Superior temporal gyrus (tissue), 1 donor: ENCODE data around the gene CYB5B.

ENCODE experiments used
- DNase-seq: peaks from one replicate; pipeline ENCODE4 v3.0.0-alpha.2; 2016; ENCODE audit errors: extremely low spot score

Gene CYB5B, protein sequence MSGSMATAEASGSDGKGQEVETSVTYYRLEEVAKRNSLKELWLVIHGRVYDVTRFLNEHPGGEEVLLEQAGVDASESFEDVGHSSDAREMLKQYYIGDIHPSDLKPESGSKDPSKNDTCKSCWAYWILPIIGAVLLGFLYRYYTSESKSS

DNA sequence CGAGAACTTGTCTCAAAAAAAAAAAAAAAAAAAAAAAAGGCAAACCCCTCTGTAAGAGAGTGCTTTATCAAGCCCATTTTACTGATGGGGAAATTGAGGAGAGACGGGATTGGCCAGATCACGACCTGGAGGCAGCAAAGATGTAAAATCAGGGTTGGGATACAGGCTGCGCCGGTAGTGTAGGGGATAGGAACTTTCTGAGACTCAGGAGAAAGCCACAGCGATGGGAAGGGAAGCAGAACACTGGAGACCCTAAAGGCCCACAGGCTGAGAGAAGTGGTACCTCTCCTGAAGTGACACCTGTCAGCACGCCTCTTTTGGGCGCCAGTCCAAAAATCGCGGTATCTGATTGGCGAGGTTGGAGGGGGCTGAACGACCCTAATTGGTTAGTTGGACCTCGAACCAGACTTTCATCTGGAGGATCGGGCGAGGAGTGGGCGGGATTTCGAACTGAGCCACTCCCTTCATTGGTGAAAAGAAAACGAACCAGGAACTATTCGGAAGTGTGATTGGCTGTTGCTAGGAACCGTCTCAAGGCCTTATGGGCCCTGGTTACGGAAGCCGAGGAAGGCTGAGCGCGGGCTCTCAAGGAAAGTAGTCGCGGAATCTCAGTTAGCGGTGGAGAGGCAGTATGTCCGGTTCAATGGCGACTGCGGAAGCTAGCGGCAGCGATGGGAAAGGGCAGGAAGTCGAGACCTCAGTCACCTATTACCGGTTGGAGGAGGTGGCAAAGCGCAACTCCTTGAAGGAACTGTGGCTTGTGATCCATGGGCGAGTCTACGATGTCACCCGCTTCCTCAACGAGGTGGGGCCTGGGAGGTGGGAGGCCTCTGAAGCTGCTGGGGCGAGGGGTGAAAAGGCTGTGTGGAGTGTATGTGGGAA, at the start of gene CYB5B:
Gene CYB5B (plus strand): TSS at position 567 of the 882 bp plus-strand sequence. CDS start 65 bp downstream, at position 632.
- DNase-seq, result peak; percentile 99

DNA sequence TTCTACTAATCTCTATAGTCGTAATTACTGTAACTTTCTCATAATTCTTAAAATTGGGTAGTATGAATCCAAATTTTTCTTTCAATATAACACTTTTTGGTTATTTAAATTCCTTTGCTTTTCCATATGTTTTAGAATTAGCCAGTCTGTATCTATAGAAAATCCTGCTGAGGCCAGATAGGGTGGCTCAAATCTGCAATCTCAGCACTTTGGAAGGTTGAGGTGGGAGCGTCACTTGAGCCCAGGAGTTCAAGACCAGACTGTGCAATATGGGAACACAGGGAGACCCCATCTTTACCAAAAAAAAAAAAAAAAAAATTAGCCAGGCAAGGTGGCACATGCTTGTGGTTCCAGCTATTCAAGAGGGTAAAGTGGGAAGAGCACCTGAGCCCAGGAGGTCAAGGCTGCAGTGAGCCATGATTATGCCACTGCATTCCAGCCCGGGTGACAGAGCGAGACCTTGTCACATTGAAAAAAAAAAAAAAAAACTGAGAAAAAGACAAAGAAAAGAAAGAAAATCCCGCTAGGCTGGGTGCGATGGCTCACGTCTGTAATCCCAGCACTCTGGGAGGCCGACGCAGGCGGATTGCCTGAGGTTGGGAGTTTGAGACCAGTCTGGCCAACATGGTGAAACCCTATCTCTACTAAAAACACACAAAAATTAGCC, 47.9 kb upstream of the CYB5B start:
- DNase-seq, result no peak

DNA sequence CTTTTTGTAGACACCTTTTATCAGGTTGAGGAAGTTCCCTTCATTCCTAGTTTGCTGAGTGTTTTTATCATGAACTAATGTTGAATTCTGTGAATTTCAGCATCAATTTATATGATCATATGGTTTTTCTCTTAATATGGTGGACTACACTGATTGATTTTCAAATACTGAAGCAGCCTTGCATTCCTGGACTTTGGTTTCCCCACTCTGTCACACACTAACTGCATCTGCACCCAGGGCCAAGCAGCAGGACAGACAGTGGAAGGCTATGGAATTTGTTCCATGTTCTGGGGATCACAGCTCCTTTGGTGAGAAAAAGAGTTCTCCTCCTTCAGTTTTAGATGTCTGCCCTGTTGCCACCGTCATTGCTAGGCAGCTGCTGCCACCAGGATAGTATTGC, 46.4 kb upstream of the CYB5B start:
- no peak for DNase-seq

DNA sequence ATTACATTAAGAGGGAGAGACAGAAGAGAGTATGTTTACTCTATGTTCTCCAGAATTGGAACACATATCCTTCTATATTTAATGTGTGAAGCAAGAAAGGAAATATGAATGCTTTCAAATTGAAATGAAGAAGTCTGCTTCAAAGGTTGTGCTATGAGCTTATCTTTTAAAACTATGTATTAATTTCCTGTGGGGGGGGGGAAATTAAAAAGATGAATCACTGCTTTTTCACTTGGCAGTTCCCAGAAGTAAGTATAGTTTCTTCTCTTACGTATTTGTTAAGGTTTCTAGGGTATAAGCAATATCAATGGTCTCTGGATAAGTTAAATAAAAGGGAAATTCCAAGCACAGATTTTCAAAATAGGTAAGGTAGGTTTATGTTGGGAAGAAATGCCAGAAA, 45.7 kb upstream of the CYB5B start:
- DNase-seq, result no peak

DNA sequence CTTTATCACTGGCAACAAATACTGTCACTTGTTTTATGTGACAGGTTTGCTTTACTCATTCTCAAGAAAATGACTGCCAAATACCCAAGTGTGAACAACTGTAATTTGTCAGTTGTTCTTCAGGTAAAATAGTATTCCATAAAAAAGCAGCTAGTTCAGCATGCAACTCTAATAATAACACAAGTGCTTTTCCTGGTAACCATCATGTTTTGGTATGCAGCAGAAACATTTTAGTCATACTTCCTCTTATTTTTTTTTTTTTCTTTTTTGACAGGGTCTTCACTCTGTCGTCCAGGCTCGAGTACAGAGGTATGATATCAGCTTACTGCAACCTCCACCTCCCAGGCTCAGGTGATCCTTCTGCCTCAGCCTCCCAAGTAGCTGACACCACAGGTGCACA, 43.2 kb upstream of the CYB5B start:
- no peak for DNase-seq

DNA sequence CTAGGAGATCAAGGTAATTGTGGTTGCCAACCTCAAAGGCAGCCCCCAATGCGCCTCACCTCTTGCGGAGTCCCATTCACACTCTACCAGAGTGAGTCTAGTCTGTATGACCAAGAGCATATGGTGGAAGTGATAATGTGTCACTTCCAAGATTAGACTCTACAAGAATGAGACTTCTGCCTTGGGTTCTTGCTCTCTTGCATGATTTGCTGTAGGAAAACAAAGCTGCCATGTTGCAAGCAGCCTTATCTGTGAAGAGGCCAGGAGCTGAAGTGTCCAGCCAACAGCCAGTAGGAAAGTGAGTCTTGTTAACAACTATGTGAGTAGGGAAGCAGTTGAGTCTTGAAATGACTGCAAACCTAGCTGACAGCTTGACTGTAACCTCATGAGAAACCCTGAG, 42.0 kb upstream of the CYB5B start:
- no peak for DNase-seq

DNA sequence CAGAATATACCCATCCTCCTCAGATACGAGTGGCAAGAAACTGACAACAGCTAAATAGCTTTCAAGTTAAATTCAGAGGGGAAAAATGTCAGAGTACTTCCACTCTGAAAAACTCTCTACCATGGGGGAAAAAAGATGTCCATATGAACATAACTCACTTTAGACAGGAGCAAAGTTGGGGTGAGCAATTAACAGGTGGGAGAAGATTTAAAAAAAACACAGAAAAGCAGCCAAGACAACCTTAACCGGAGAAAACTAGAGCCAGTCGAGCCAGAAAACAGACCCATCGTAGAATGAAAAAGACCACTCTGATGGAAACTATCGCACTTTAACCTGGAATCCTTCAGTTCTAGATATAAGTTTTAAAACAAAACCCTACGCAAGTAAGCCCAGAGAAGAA, 39.4 kb upstream of the CYB5B start:
- no peak for DNase-seq

DNA sequence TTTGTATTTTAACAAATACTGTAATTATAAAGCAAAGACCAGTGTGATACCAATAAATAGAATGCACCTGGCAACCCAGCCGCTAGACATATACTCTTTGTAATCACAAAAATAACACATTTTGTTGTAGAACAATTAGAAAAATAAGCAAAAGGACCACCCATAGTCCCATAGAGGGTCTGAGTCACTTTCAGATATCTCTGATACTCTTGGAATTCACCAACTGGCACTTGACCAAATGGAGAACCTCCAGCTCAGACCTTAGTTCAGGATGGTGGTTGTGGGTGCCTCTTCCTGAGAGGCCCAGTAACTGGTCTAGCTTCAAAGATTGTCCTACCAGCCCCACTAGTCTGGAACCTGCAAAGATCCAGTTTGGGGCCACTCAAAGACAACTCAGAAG, 37.8 kb upstream of the CYB5B start:
- no peak for DNase-seq

DNA sequence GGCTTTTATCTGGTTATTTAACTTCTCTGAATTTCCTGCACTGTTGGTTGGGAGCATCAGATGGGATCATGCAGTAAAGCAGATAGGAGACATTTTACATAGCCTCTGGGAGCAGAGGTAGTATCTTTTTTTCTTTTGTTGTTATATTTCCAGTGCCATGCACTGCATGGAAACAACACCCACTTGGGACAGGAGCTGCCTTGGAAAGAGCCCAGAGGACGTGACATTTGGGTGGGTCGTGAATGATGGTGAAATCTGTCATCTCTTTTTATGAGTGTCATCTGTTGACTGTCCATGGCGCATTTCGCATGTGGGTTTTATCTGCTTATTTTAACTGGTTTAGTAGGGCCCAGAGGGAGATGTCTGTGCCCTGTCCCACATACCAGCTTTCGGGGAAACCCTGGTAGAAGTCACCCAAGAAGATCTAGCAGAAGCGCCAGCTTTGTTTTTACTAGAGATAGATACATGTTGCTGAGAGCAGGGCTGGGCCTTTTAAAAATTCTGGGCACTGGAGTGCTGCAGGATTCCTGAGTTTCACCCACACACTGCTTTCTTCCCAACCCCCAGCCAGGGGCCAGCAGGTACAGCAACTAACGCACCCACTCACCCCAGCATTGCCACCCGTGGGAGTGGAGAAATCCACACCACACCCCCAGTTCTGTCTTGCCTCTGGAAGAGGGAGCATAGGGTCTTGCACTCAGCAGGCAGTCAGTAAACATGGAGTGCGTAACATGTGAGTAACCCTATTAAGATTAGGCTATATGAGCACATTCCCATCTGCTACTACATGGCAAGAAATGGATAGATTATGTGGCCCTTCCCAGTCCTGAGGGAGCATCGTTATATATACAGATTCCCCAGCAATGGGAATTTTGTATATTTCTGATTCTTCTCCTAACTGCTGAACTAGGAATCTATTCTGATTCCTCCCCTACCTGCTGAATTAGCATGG, 30.2 kb upstream of the CYB5B start:
- no peak for DNase-seq

DNA sequence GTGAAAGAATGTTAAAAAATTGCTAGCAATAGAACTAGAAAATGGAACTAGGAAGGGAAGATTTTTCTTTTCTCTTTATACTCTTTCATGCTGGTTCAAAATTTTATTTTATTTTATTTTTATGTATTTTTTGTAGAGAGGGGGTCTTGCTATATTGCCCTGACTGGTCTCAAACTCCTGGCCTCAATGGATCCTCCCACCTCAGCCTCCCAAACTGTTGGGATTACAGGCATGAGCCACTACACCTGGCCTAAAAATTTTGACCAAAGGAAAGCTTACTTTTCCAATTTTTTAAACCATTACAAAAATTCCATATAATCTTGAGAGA, 28.6 kb upstream of the CYB5B start:
- DNase-seq, result no peak

DNA sequence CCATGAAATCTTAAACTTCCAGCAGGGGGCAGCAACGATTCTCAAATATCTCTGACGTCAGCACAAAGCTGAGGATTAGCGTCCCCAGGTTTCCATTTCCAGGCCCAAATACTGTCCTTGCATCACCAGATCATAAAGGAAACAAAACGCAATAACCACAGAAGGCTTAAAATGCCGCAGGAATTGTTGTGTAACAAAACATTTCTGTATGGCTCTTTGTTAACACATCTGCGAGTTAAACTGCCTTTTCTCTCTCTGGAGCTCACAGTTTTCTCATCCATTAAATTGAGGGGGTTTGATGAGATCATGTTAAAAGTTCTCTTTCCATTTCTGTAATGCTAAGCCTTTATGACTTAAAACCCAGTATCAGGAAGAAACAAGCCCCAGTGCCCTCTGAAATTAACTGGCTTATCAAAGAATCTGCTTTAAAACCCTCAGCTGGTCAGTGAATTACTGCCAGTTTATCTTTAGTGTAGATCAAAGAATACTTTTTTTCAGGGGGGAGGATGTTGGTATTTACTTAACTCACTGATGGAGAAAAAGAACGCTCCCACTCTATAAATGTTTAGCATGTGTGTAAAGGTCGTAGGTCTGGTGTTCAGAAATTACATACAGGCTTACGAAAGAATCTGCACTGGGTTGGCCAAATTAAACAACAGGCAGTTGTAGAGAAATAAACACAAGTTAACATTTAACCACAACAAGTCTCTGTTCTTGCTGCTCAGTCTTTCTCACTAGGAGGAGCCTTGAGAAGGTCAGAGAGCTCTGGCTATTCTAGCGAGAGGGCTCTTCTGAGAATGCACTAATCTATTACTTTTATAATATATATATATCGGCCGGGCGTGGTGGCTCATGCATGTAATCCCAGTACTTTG, 28.0 kb upstream of the CYB5B start:
- peak; percentile 95 for DNase-seq

DNA sequence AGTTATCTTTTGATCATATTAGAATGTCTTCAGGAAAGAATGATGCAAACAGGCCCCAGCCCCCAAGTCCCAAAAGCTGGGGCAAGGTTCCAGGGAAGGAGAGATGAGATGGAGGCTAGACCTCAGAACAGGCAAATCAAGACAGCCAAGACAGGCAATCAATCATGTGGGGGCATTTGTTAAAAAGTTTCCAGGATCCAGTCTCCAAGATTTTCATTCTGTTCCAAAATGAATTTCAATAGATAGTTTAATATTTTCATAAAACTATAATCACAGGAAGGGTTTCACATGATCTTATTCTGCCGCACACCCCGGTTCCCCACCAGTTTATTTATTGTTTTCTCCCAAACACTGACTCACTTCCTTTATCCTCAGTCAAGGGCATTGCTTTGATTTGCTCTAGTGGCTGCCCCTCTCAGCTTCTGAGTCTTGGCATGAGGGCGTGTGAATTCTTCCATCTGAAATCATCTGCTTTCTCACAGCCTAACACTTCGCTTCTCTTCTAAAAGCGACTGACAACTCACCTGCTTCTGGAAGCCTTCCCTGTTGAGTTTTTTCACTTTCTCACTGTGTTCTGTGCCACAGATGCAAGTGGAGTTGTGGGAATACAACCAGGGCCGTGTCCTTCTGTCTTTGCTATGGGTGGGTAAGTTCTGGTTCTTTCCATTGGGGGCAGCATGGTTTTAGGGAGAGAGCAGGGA, 26.4 kb upstream of the CYB5B start:
- DNase-seq, result peak; percentile 78

DNA sequence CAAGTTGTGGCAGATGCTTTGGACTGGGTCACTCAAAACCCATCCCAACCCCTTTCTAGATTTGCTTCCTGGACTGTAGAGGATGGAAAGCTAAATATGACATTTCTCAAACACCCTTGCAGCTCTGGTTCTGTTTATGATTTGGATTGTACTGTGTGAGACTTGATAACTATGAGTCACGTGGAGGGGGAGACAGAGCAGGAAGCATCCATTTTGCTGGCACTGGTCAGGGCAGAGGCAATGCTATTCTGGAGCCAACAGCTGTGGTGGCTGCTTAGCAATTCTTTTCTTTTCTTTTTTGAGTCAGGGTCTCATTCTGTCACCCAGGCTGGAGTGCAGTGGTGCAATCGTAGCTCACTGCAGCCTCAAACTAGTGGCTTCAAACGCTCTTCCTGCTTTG, 25.1 kb upstream of the CYB5B start:
- no peak for DNase-seq

DNA sequence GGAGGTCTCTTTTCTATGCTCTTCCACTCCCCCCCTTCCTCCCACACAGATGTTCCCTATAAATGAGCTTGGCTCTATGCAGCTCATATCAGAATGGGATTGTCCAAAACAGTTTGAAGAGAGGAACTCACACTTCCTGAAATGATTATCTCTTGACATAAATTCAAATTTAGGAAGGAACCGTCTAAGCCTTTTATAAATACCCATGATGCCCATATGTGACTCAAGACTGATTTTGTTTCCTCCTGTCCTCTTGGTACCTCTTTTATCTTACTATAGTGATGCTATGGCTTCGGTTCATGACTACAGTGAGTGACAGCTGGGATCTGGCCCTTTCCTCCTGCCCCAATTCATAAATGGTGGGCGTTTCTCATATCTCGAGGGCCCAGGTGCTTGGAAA, 22.0 kb upstream of the CYB5B start:
- DNase-seq, result no peak

DNA sequence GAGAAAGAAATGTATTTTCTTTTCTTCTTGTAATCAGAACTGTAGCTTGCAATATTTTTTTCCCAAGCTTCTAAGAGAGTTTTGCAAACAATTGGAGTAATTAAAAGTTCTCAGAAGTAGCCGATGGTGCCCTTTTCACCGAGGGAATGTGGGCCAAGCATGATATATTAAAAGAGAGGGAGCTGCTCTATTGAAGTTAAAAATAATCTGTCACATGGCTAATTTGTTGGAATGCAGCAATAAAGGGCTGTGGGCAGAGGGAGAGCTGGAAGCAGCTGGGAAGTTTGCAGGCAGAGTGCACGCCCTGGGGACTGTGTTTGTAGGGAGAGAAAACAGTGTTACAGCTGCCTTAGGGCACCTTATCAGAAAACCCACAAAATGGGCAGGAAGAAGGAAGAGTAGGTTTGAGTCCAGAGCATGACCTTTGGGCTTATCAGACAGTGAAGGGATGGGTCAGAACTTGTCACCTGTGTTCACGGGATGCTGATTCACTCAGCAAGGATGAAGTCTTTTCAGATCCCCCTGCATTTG, 20.1 kb upstream of the CYB5B start:
- DNase-seq, result no peak

DNA sequence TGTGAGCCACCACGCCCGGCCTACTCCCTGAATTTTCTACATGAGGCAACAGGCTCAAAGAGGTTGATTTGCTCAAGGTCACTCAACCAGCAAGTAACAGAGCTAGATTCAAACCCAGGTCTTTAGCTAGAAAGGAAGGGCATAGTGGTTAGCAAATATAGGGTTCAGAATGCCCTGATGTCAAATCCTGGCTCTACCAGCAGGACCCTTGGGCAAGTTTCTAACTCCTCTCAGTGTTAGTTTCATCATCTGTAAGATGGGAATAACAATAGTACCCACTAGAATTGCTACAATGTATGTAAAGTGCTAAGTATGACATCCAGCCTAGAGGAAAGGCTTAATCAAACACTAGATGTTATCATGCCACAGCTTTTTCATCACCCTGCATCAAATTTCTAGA, 19.1 kb upstream of the CYB5B start:
- DNase-seq, result no peak

DNA sequence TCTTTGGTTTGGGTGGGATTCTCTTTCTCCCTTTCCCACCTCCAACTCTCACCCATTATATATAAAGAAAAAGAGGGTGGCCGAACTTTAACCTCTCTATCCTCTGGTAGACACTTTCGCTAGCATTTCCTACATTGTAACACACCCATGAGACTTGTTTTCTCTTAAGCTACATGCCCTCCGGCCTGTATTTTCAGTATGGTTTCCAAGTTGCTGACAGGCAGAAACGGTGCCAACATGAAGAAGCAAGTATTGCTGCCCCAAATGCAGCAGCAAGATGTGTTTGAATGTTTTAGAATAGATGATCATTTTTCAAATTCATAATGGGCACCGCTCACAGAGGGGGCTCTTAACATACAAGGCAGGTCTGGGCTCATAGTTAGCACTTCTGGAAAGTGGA, 18.7 kb upstream of the CYB5B start:
- DNase-seq, result no peak

DNA sequence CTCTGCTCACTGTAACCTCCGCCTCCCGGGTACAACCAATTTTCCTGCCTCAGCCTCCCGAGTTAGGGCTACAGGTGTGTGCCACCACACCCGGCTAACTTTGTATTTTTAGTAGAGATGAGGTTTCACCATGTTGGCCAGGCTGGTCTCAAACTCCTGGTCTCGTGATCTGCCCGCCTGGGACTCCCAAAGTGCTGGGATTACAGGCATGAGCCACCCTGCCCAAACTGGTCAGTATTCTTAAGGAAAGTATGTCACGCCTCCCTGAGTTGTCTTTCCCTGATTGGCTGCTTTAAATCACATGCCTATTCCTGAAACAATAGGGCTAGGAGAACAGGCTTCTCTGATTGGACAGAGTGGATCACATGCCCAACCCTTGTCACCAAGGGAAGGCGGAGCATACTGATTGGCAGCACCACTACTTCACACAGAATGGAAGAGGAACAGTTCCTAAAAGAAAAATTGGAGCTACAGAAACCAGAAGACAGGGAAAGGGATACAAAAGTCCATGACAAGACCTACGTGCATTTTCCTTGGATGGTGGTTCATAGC, 17.6 kb upstream of the CYB5B start:
- no peak for DNase-seq

DNA sequence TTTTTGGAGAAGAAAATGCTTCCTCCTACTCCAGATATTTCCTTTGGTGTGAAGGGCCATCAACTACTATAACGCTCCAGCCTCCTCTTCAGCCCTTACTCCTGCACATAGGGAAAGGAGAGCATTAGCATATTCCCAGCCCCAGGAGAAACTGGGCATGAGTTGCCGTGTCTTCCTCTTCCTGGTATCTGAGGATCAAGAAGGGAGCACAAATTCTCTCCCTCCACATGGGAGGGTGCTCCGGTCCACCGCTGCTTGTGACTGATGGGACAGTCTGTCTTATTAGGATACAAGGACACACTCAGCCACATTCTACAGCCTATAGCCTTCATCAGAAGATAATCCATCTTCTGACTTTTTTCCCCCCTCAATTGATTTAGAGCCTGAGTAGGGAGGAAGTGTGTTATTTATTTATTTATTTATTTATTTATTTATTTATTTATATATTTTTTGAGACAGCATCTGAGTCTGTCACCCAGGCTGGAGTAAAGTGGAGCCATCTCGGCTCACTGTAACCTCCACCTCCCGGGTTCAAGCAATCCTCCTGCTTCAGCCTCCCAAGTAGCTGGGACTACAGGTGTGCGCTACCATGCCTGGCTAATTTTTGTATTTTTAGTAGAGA, 16.6 kb upstream of the CYB5B start:
- DNase-seq, result no peak
